ENCODE measurements around the gene SND1. TPM values are rescaled to one million over a fixed set of nuclear protein-coding genes. Genes with fewer than 3 reads are reported as not detected.

SND1 gene
- total RNA-seq, 1 experiment from 2014 or later: 218 TPM

DNA sequence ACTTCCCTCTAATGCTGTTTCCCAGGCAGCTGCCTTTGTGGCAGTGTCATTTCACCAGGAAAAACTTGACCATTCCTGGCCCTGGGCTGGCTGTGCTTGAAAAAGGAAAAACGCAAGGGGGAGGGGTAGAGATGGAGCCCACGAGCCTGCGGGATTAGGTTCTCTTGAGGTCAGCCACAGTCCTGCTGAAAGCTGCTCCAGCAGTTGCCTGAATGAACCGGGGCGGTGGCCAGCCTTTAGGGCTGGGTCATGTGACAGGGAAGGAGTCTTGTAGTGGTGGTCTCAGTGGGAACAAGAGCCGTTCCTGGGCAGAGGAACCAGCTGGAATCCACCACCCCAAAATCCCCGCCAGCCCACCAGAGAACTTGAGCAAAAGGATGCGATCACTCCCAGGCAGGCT lies 430.4 kb downstream of the SND1 start:
- Histone ChIP-seq H3K23ac (ENCODE audit: insufficient read length, low read depth, low read length) (no peak overlapping the region), H2BK5ac (ENCODE audit: insufficient read length, low read length) (no peak overlapping the region), H2BK15ac (ENCODE audit: low read depth, low read length) (no peak overlapping the region), H3K18ac (ENCODE audit: insufficient read length, low read depth, low read length) (no peak overlapping the region), H3K4ac (ENCODE audit: low read depth, low read length) (no peak overlapping the region), H3K79me2 (ENCODE audit: insufficient read depth, low read length) (no peaks in the 10 kb centered on the region), H4K8ac (replicated peaks; ENCODE audit: insufficient read length, low read depth, low read length) (no peak overlapping the region), H3K27me3 (ENCODE audit: insufficient read depth, low read length) (no peaks in the 10 kb centered on the region), H2AK5ac (ENCODE audit: insufficient read length, low read length) (no peak overlapping the region), H4K20me1 (ENCODE audit: control insufficient read depth, insufficient read depth, insufficient read length) (peaks cover 3% of the 10 kb centered on the region), H2AFZ (ENCODE audit: low read length) (no peak overlapping the region), H2BK20ac (ENCODE audit: low read depth, low read length, poor library complexity, severe bottlenecking) (no peak overlapping the region), H4K5ac (ENCODE audit: insufficient read length, low read depth, low read length) (no peak overlapping the region), H3K9ac (ENCODE audit: extremely low read depth, insufficient read length, low read length) (no peak overlapping the region), H3K4me1 (ENCODE audit: insufficient read depth, low read length) (no peaks in the 10 kb centered on the region), H3K23me2 (ENCODE audit: insufficient read length, low read depth, low read length, poor library complexity, severe bottlenecking) (no peaks in the 10 kb centered on the region), H3K4me2 (ENCODE audit: insufficient read depth, insufficient read length, low read length) (no peak overlapping the region), H2BK12ac (ENCODE audit: insufficient read length, low read depth, low read length) (no peak overlapping the region), H3K14ac (ENCODE audit: insufficient read depth, low read length) (no peak overlapping the region), H3T11ph (ENCODE audit: low read length) (no peak overlapping the region), H3K79me1 (ENCODE audit: insufficient read depth, low read depth, low read length, poor library complexity, severe bottlenecking) (no peaks in the 10 kb centered on the region), H3K56ac (ENCODE audit: insufficient read length, low read depth, low read length) (no peak overlapping the region), H3K9me3 (ENCODE audit: control insufficient read depth, low read depth, low read length) (no peaks in the 10 kb centered on the region), H3K27ac (ENCODE audit: insufficient read length, low read depth, low read length) (no peak overlapping the region), H4K91ac (ENCODE audit: insufficient read length, low read depth, low read length) (no peak overlapping the region), H2BK120ac (ENCODE audit: low read depth, low read length, poor library complexity, severe bottlenecking) (no peak overlapping the region)
- WGBS (ENCODE audit: extremely low coverage, insufficient read length, low lambda C conversion rate): no CpG with 5 or more reads among the region's 8 CpGs
- H3K36me3 Mint-ChIP-seq (ENCODE audit: insufficient read depth in 1 of 3, low read depth in 3 of 3): peaks cover 13 to 43% (median 22%) of the 10 kb centered on the region in 3 experiments; a peak in 6 of 7 replicates
- no peaks in the 10 kb centered on the region; the same call in 1 of the 2 replicates for H3K27me3 Mint-ChIP-seq (ENCODE audit: low read depth)
- no peak for DNase-seq
- no peak for TF ChIP-seq CTCF (conservative IDR thresholded peaks at IDR 0.05)
- no peaks in the 10 kb centered on the region for H3K9me3 Mint-ChIP-seq
- H3K4me1 Mint-ChIP-seq: peaks cover 0 to 2% of the 10 kb centered on the region in 2 experiments; a peak in 1 of 4 replicates
- no peak overlapping the region; a peak in 1 of 7 replicates for H3K27ac Mint-ChIP-seq
- H3K4me3 Mint-ChIP-seq: no peak overlapping the region

Measured in H9 (cell line).